ENCODE measurements around the gene ZNF217.
"Not testable (repeated sequence)": the region's sequence is repeated elsewhere in the genome, so short reads cannot be mapped to it uniquely, and the experiment has no call there.

ZNF217 gene

GRCh38 chr20:53562104-53562764 is 31.4 kb downstream of the ZNF217 start:
- DNase-seq: not testable (repeated sequence)

- no peak for DNase-seq
Observed at GRCh38 chr20:53561505-53561904, 32.1 kb downstream of the ZNF217 start.

- no peak for DNase-seq
Observed at GRCh38 chr20:53559816-53560215, 33.8 kb downstream of the ZNF217 start.

- no peak for DNase-seq
Observed at GRCh38 chr20:53557130-53557529, 36.5 kb downstream of the ZNF217 start.

GRCh38 chr20:53556267-53556897 is 37.3 kb downstream of the ZNF217 start:
- DNase-seq: no peak

GRCh38 chr20:53555816-53556215 is 37.8 kb downstream of the ZNF217 start:
- DNase-seq: no peak

GRCh38 chr20:53555081-53555480 is 38.6 kb downstream of the ZNF217 start:
- no peak for DNase-seq

- not testable (repeated sequence) for DNase-seq
Observed at GRCh38 chr20:53552572-53552893, 41.1 kb downstream of the ZNF217 start.

- DNase-seq: not testable (repeated sequence)
Observed at GRCh38 chr20:53551719-53552571, 41.7 kb downstream of the ZNF217 start.

- DNase-seq: no peak
Observed at GRCh38 chr20:53550280-53551187, 43.1 kb downstream of the ZNF217 start.

GRCh38 chr20:53547664-53548239 is 45.9 kb downstream of the ZNF217 start:
- DNase-seq: peak; percentile 91

- no peak for DNase-seq
Observed at GRCh38 chr20:53539516-53539915, 54.1 kb downstream of the ZNF217 start.

GRCh38 chr20:53536382-53536781 is 57.3 kb downstream of the ZNF217 start:
- not testable (repeated sequence) for DNase-seq

- no peak for DNase-seq
Observed at GRCh38 chr20:53535878-53536277, 57.8 kb downstream of the ZNF217 start.

GRCh38 chr20:53534037-53534436 is 59.6 kb downstream of the ZNF217 start:
- DNase-seq: no peak

GRCh38 chr20:53533500-53533899 is 60.1 kb downstream of the ZNF217 start:
- DNase-seq: no peak

GRCh38 chr20:53532654-53533312 is 60.9 kb downstream of the ZNF217 start:
- not testable (repeated sequence) for DNase-seq

GRCh38 chr20:53530440-53530839 is 63.2 kb downstream of the ZNF217 start:
- no peak for DNase-seq

GRCh38 chr20:53529658-53530057 is 64.0 kb downstream of the ZNF217 start:
- DNase-seq: no peak

GRCh38 chr20:53527196-53527595 is 66.4 kb downstream of the ZNF217 start:
- no peak for DNase-seq

- peak; percentile 32 for DNase-seq
Observed at GRCh38 chr20:53524589-53525312, 68.9 kb downstream of the ZNF217 start.

Data from eye (tissue), 1 donor.